Thyroid gland (tissue), 4 donors: ENCODE results near the gene COQ10A.

ENCODE experiments used
- CTCF ChIP-seq, 6 experiments: fragments of 200-600 bp in 3 of 6; fragments of 450-650 bp in 3 of 6; sonication (generic) in 3 of 6; IDR thresholded peaks; one replicate each; pipeline ENCODE4 v1.5.1; 2016 to 2019; ENCODE audit warnings: antibody characterized with exemption in 6 of 6, mild to moderate bottlenecking in 2 of 6, inconsistent platforms in 1 of 6, moderate library complexity in 1 of 6
- POLR2A ChIP-seq, 2 donors: fragments of 450-650 bp; IDR thresholded peaks; one replicate each; pipeline ENCODE4 v1.6.1; 2017; ENCODE audit warnings: antibody characterized with exemption in 2 of 2, mild to moderate bottlenecking in 2 of 2, moderate library complexity in 1 of 2

GRCh38 chr12:56222531-56222895 is 44.2 kb upstream of the COQ10A start:
- TF ChIP-seq CTCF (IDR thresholded peaks at IDR 0.05): no peak
- no peak for TF ChIP-seq POLR2A (IDR thresholded peaks at IDR 0.05)
